GM18870 (cell line): ENCODE results near the gene EVC.

Source experiments
- ATAC-seq: cut with Tn5 transposase; IDR thresholded peaks from one replicate; pipeline ENCODE4 v1.9.1; 2021; ENCODE audit warnings: moderate library complexity; ENCODE audit not compliant: unreplicated experiment

EVC gene

GRCh38 chr4:5710961-5711478 is at the start of gene EVC:
TSS of gene EVC (plus strand) at chr4:5711201. CDS start at chr4:5711381, 180 bp downstream.
- ATAC-seq: no peak

- no peak for ATAC-seq
These were observed 49.8 kb upstream of the EVC start for GRCh38 chr4:5661237-5661636.

- no peak for ATAC-seq
These were observed 48.4 kb upstream of the EVC start for GRCh38 chr4:5662555-5662954.

- ATAC-seq: no peak
These were observed 46.2 kb upstream of the EVC start for GRCh38 chr4:5664778-5665177.

- no peak for ATAC-seq
These were observed 44.3 kb upstream of the EVC start for GRCh38 chr4:5666741-5667140.

- ATAC-seq: no peak
These were observed 34.2 kb upstream of the EVC start for GRCh38 chr4:5676763-5677162.

GRCh38 chr4:5678977-5679376 is 32.0 kb upstream of the EVC start:
- ATAC-seq: no peak

- no peak for ATAC-seq
These were observed 27.4 kb upstream of the EVC start for GRCh38 chr4:5683566-5683965.

- ATAC-seq: no peak
These were observed 25.7 kb upstream of the EVC start for GRCh38 chr4:5685296-5685695.

GRCh38 chr4:5686338-5686737 is 24.7 kb upstream of the EVC start:
- ATAC-seq: no peak

GRCh38 chr4:5689065-5689464 is 21.9 kb upstream of the EVC start:
- ATAC-seq: no peak

GRCh38 chr4:5691491-5692132 is 19.4 kb upstream of the EVC start:
- no peak for ATAC-seq

GRCh38 chr4:5693871-5694270 is 17.1 kb upstream of the EVC start:
- ATAC-seq: no peak

- no peak for ATAC-seq
These were observed 14.7 kb upstream of the EVC start for GRCh38 chr4:5696341-5696740.

- no peak for ATAC-seq
These were observed 10.5 kb upstream of the EVC start for GRCh38 chr4:5700459-5700858.

- no peak for ATAC-seq
These were observed 9.0 kb upstream of the EVC start for GRCh38 chr4:5701971-5702370.

- no peak for ATAC-seq
These were observed 7.2 kb upstream of the EVC start for GRCh38 chr4:5703831-5704230.

- ATAC-seq: no peak
These were observed 6.7 kb upstream of the EVC start for GRCh38 chr4:5704276-5704675.

GRCh38 chr4:5705647-5706320 is 5.2 kb upstream of the EVC start:
- ATAC-seq: no peak

- ATAC-seq: no peak
These were observed 4.3 kb upstream of the EVC start for GRCh38 chr4:5706486-5707290.

- ATAC-seq: no peak
These were observed 3.6 kb upstream of the EVC start for GRCh38 chr4:5707366-5707765.
